GM19395 (cell line): ENCODE measurements around the gene MS4A10.

Source experiments
- ATAC-seq: cut with Tn5 transposase; IDR thresholded peaks from one replicate; pipeline ENCODE4 v1.9.1; 2021; ENCODE audit warnings: mild to moderate bottlenecking, moderate library complexity; ENCODE audit not compliant: unreplicated experiment

MS4A10 gene

DNA sequence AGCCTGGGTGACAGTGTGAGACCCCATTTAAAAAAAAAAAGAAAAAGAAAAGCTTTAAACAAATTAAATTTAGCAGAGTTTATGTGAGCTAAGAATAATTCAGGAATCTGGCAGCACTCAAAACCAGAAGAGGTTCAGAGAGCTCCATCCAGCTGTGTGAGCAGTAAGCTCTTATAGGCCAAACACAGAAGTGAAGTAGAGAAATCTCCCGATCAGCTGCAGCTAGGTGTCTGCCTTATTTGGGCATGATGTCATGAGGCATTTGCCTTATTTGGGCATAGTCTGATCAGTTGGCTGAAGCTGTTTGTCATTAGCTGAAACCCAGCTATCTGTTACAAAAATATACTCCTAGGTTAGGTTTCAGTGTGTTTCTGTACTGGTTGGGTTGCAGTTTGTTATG, 20.3 kb upstream of the MS4A10 start:
- peak; percentile 43 for ATAC-seq

DNA sequence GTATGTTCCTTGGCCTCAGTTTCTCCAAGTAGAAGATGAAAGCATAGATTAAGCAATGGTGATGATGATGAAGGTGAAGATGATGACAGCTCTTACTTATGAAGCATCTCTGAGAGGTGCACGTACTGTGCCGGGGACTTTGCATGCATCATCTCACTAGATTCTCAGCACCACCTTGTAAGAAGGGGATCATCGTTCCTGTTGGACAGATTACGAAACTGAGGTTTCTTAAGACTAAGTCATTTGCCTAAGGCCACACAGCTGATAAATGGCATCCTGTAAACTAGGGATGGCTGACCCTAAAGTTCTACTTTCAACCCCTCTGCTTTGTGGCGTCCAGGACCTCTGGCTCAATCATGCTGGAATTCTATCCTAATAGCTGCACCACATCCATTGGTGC, 19.8 kb upstream of the MS4A10 start:
- ATAC-seq = no peak

DNA sequence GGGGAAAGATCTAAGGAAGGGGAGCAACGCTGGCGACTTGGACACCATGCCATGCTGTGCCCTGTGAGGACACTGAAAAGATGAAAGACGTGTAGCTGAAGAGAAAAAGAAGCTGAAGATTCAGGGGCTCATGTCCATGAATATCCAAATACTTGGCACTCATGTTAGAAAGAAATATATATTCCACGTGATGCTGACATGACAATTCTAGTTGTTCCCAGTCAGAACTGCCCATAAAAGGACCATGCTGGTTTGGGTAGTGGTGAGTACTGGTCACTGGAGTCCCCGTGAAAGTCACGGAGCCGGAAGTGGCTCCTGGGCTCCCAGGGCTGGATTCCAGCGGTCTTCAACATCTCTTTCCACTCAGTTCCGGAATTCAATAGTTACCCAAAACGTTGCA, 18.6 kb upstream of the MS4A10 start:
- ATAC-seq = no peak

DNA sequence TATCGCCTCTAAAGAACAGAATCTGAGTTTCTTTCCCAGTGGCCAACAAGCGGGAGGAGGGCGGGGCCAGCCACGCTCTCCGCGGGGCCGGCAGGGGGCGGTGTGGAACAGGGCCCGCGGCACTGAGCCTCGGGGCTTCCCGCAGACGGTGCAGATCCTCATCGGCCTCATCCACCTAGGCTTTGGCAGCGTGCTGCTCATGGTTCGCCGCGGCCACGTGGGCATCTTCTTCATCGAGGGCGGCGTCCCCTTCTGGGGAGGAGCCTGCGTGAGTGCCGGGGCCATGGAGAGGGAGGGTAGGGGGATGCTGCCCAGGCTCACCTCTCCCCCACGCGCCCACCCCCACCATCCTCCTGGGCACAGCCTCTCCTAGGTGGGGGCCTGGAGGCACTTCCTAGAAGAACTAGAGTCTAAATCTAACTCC, 17.7 kb upstream of the MS4A10 start:
- no peak for ATAC-seq

DNA sequence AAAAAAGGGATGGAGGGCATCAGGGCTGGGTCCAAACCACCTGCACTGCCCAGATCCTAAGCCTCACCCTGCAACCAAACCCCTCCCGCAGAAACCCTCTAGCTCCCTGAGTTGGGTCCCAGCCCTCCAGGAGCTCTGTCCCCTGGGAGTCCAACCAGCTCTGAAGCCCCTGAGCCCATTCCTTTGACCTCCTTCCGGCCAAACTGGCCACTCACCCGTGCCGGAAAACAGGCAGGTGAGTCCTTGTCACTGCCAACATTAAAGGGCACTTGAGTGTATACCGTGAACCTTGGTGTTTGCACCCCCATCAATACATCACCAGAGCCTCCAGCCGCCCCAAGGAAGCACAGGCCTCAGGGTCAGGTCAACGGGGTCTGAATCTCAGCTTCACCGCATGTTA, 16.9 kb upstream of the MS4A10 start:
- no peak for ATAC-seq

DNA sequence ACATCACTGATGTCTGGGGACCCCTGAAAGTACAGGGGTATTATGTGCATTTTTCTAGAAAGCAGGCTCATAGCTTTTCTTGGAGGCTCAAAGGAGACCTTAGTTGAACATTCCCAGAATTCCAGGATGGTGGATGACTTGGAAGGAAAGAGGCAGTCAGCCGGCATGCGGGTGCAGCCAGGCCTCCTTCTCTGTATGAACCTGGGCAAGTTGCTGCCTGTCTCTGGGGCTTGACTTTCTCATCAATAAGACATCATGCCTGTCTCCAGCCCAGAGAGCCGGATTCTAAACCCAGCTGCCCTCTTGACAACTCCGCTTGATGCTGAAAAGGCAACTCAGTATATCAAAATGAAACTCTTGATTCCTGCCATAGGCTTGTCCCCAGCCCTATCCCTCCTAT, 15.9 kb upstream of the MS4A10 start:
- ATAC-seq = no peak

DNA sequence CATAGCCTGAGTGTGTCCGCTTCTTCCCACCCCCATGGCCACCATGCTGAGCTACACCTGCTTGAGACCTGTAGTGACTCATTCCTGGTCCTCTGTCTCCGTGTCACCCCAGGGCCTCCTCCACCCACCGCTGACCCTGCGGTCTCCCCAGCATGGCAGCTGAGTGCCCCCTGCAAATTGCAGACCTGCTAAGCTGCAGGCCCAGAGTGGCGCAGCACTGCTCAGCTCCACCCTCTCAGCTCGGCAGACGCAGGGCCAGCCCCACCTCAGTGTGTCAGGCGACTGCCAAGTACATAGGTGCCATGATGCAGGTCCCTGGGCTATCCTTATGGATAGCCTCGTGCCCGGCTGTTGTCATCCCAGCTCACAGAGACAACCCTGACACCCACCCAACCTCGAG, 15.3 kb upstream of the MS4A10 start:
- no peak for ATAC-seq

DNA sequence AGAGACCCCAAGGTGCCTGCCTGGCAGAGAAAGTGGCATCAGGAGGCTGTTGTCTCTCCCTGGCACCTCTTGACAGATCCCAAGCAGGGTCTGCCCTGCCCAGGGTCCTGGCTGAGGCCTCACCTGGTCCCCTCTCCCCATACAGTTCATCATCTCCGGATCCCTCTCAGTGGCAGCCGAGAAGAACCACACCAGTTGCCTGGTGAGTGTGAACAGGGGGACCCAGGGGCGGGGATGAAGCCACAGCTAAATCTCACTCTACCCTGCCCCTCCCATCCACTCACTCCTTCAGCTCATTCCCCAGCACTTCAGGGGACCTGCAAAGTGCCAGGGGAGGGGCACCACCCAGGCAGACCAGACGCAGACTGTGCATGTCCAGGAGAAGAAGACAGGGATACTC, 14.0 kb upstream of the MS4A10 start:
- ATAC-seq = no peak

DNA sequence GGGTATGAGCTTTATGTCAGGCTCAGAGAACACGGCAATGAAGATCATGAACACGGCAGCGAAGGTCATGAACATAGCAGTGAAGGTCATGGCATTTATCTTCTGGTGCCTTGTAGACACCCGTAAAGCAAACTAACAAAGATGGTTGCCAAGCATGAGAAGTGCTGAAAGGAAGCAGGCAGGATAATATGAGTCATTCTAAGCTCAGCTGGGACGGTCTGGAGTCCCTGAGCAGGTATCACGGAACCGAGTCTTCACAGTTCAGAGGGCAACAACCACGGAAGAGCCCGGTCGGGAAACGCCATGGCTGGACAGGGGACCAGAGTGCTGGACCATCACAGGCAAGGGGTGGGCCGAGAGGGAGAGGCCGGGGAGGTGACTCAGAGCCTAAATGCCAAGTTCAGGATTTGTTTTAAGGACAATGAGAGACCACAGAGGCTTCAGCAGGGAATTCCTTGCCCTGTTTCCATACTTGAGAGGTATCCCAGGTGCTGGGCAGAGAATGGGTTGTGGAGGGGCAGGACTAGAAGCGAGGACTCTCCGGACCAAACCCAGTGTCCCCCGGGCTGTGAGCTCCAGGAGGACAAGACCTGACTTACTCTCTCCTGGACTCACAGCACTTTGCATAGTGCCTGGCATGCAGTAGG, 13.1 kb upstream of the MS4A10 start:
- ATAC-seq = no peak

DNA sequence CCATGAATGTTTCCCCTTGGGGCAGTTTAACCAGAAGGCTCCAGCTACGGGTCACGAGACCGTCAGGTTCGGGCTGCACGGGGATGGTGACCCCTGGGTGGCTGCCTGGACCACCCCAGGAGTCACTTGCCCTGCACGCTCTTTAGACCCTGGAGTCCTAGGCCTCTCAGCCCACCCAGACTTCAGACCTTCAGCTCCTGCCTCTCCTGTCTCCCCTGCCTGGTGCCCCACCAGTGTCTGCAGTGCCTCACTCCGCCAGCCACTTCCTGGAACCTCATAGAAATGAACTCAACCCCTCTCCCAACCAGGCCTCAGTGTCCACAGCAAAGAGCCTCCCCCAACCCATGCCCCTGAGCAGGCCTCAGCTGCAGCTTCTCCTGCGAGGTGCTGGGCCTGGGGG, 12.5 kb upstream of the MS4A10 start:
- no peak for ATAC-seq

DNA sequence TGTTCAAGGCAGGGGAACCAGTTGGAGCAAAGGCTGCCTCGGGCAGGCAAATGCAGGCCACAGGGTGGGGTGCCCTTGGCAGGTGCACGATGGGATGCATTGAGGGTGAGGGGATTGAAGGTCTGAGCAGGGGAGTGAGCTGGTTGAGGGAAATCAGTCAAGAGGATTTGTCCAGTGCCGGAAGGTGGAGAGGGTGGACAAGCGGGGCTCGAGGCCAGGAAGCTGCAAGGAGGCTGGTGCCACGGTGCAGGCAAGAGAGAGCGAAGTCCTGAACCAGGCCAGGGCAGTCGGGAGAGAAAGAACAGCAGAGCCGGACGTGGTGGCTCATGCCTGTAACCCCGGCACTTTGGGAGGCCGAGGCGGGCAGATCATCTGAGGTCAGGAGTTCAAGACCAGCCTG, 10.4 kb upstream of the MS4A10 start:
- no peak for ATAC-seq

DNA sequence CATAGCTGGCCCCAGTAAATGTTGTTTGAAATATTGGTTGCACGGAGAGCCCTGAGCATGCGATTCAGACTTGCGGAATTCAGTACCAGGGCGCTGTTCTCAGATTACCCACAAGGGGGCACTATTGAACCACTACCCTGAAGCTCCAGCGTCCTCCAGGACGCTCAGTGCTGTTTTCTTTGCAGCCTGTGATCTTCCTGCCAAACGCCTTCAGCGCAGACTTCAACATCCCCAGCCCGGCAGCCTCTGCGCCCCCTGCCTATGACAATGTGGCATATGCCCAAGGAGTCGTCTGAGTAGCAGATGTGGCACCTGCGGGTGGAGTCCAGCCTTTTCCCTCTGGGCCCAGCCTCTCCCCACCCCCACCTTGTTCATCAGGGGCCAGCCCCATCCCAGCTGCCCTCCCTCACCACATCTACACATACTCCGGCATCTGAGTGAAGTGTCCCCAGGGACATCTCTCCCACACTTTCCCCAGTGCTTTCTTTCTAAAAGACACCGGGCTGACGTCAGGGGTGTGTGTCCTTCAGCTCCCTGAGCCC, 9.6 kb upstream of the MS4A10 start:
- peak; percentile 87 for ATAC-seq

DNA sequence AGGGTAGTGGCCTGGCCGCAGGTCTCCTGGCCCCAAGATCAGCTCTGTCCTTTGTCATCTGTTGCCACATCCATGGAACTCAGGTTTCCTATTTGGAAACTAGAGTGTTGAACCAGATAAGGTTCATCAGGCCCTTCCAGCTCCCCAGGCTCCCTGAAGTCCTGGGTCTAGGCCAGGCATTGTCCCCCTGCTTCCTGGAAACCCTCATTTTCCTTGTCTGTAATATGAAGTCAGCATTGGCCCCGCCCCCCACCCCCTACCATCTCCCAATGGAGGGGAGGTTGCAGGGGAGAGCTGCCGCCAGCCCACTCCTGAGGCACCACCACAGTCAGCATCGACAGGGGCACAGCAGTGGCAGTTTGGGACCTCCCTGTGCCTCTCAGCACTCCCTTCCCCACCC, 9.0 kb upstream of the MS4A10 start:
- ATAC-seq = no peak

DNA sequence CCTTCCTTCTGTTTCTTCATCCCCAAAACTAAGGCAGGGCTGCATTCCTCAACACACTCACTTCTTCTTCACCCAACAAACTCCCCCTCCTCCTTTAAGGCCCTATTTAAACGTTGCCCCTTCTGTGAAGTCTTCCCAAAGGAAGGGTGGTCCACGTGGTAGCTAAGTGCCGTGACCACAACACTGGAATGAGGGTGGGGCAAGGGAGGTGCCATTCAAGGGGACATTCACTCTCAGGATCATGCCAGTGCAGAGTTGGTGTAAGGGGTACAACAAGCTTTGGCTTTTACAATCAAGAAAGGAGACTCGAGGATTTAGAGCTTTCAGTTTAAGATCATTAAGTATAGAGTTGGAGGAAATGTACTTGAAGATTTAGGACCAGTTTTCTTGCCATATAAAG, 8.0 kb upstream of the MS4A10 start:
- ATAC-seq = no peak

DNA sequence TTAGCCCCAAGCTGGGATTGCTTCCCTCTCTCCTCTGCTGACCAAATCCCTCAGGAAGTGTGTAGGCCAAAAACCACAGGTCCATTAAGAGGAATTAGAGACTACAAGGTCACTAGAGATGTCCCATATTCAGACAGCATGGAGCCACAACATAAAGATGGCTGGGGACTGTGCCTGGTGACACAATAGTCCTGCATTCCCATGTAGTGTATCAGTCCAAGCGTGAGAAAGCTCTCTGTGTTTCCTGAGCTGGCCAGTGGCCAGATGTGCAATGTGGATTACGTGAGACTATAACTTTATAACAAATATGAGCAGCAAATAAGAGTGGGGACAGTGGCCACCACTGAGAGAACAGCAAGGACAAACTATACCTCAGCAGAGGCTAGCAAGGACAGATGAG, 7.6 kb upstream of the MS4A10 start:
- no peak for ATAC-seq

DNA sequence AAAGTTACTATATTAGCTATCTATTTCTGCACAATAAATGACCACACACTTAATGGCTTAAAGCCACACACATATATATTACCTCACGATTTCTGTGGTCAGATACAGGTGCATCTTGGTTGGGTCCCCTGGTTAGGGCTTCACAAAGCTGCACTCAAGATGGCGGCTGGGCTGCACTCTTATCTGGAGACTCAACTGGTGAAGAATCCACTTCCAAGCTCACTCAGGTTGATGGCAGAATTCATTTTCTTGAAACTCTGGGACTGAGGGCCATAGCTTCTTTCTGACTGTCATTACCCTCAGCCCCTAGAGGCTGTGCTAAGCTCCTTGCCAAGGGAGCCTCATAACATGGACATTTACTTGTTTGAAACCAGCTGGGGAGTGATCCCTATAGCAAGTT, 5.1 kb upstream of the MS4A10 start:
- ATAC-seq = no peak

DNA sequence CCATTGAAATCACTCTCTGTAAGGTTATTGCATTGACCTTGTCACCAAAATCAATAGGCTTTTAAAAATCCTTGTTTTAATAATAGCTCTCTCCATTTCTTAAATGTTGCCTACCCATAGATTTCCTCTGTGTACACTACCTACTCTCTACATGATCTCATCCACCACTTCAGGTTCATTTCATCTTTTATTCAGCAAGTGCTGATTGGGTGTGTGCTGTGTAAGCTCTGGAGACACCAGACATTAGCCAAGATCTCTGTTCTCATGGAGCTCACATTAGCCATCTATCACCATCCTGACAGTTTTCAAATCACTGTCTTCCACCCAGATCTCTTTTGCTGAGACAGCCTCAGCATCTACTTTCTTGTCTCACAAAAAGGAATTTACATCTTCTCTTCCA, 4.4 kb upstream of the MS4A10 start:
- ATAC-seq = no peak

DNA sequence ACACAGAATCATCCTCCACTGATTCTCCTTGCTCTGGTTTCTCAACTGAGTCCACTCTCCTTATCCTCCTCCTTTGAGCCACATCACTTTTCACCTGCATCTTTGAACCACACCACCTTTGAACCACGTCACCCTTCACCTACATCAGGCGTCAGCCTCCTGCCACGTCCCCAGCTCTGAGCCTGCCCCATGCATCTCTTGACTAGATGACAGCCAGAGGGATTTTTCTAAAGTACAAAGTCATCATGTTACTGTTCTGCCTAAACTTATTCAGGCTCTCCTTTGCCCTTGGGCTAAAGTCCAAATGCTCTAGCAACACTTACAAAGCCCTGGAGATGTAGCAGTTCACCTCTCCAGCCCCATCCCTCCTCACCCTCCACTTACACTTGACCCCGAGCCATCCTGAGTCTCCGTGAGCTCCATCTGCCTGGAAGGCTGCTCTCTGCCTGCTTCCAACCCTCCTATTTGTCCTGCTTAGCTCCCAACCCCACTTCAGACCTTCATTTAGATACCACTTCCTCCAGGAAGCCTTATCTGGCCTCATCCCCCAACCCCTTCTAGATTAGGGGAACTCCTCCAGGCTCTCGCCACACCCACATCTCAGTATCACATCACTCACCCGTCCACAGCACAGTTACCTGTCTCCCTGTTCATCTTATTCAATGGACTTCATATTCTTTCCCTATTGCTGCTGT, 3.7 kb upstream of the MS4A10 start:
- ATAC-seq = no peak

DNA sequence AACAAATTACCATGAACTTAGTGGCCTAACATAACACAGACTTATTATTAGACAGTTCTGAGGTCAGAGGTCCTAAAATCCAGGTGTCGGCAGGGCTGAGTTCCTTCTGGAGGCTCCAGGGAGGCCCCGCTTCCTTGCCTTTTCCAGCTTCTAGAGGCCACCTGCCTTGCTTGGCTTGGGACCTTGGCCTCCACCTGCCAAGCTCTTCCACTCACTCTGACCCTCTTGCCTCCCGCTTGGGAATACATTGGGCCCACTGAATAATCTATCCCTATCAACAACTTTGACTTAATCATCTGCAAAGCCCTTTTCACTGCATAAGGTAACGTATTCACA, 3.2 kb upstream of the MS4A10 start:
- ATAC-seq = no peak

DNA sequence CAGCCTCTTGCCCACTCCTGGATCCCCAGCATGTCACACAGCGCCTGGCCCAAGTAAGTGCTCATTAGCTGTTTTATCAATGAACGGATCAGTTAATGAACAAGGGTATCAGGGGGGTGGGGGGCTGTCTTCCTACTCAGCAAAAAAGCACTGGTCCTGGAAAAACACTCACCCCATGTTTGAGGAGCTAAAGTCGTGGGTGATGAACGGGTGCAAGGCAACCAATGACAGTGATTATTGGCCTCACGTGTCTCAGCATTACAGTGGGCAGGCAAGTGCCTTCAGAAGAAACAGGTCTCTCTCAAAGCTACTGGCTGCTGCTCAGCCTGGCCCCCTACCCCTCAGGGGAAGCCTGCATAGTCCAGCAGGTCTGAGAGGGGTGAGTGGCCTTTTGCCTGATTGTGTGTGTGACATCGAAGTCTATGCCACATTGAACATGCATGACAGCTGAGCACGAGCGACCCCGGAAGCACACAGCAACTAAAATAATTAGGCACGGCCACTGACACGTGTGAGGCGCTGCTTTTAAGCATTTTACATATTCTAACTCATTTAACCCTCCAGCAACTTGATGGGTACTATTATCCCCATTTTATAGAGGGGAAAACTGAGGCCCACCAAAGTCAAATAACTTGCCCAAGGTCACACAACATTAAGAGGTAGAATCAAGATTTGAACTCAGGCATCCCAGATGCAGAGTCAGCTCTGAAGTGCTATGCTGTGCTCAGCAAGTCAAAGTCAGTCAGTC, 2.6 kb upstream of the MS4A10 start:
- ATAC-seq = no peak

DNA sequence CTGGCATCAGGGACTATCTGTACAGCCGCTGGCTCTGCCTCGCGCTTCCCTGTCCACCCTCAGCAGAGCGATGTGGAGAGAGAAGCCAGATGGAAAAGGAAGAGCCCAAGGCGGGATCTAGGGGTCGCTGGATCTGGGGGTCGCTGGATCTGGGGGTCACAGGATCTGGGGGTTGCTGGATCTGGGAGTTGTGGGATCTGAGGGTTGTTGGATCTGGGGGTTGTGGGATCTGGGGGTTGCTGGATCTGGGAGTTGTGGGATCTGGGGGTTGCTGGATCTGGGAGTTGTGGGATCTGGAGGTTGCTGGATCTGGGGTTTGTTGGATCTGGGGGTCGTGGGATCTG, 2.0 kb upstream of the MS4A10 start:
- no peak for ATAC-seq

DNA sequence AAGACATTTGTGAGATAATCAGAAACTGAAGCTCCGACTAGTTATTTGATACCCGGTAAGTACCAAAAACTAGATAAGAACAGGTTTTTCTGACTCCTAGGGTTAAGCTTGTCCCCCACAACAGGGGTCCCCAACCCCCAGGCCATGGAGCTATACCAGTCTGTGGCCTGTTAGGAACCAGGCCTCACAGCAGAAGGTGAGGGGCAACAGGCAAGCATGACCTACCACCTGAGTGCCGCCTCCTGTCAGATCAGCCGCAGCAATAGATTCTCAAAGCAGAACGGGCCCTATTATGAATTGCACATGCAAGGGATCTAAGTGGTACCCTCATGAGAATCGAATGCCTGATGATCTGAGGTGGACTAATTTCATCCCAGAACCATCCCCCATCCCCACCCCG, 1.2 kb upstream of the MS4A10 start:
- ATAC-seq = no peak
